Measurements from ENCODE around the gene LCE1E.

The LCE1E gene, protein sequence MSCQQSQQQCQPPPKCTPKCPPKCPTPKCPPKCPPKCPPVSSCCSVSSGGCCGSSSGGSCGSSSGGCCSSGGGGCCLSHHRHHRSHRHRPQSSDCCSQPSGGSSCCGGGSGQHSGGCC

GRCh38 chr1:152786077-152786476, at the start of gene LCE1E:
LCE1E (plus strand) TSS chr1:152786257; CDS start chr1:152787300, 1,043 bp downstream.
- in situ Hi-C loops (cut with HindIII; ENCODE audit: low sequenced_read_pairs), result no loop called here
- no peak for DNase-seq (ENCODE audit: low read depth)
- no peak within 1 kb of the TSS for H3K4me3 ChIP-seq (ENCODE audit: low read depth, low read length)
- TF ChIP-seq CTCF (IDR thresholded peaks at IDR 0.05; ENCODE audit: low read depth, low read length, missing control alignments), result no peak

DNA sequence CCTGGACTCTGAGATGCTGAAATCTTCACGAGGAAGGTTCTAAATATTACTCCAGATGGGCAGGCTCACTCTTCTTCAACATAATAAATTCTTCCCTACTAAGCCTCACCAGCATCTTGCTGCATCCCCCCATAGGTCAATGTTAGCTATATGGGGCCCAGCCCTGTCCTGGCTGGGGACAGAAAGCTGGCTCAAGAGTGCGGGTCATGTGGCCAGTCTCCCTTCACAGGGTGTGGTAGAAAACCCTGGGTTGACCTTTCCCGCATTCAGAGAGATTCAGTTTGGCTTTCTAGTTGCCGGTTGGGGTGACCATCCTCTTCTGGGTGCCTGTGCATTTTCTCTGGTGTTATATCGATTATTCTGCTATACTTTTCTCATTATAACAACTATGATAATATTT, 48.1 kb upstream of the LCE1E start:
- TF ChIP-seq CTCF (IDR thresholded peaks at IDR 0.05; ENCODE audit: low read depth, low read length, missing control alignments), result no peak
- DNase-seq (ENCODE audit: low read depth), result no peak
- H3K4me3 ChIP-seq (ENCODE audit: low read depth, low read length), result no peak overlapping the region
- in situ Hi-C loops (cut with HindIII; ENCODE audit: low sequenced_read_pairs), result no loop called here

DNA sequence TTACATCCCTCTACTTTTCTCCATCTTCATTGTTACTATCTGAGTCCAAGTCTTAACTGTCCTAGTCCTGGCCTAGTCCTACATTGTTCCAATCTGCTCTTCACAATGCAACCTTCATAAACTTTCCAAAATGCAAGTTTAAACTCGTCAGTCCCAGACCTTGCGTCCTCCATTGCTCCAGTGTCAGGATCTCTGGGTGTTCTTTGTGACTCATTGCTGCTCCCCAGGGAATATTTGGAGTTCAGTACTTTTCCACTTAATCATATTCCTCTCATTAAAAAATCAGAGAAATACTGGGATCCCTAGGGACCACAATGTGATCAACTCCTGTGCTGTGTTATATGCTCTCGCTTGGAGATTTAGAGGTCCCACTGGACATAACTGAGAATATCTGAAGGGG, 46.2 kb upstream of the LCE1E start:
- in situ Hi-C loops (cut with HindIII; ENCODE audit: low sequenced_read_pairs), result no loop called here
- no peak for DNase-seq (ENCODE audit: low read depth)
- TF ChIP-seq CTCF (IDR thresholded peaks at IDR 0.05; ENCODE audit: low read depth, low read length, missing control alignments), result no peak
- no peak overlapping the region for H3K4me3 ChIP-seq (ENCODE audit: low read depth, low read length)

DNA sequence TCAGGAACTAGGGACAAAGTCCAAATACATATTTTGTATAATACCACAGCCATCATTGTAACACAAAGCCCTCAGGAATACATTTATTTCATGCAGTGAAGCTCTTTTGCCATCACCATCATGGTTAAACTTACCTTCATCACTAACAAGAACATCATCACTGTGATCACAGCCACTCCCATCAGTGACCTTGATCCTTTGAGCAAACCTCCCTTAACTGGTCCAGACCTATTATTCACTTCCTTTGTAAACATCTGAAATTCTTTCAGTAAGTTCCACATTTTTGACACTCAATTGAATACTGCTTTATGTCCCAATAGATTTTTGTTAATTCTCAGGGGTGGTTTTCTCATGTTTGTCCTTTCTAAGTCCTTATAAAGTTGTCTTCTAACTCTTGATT, 44.4 kb upstream of the LCE1E start:
- in situ Hi-C loops (cut with HindIII; ENCODE audit: low sequenced_read_pairs), result no loop called here
- no peak for DNase-seq (ENCODE audit: low read depth)
- no peak for TF ChIP-seq CTCF (IDR thresholded peaks at IDR 0.05; ENCODE audit: low read depth, low read length, missing control alignments)
- no peak overlapping the region for H3K4me3 ChIP-seq (ENCODE audit: low read depth, low read length)

- in situ Hi-C loops (cut with HindIII; ENCODE audit: low sequenced_read_pairs), result no loop called here
- no peak for DNase-seq (ENCODE audit: low read depth)
- no peak overlapping the region for H3K4me3 ChIP-seq (ENCODE audit: low read depth, low read length)
- no peak for TF ChIP-seq CTCF (IDR thresholded peaks at IDR 0.05; ENCODE audit: low read depth, low read length, missing control alignments)
Measured at GRCh38 chr1:152743371-152744145, 42.5 kb upstream of the LCE1E start.

- no peak overlapping the region for H3K4me3 ChIP-seq (ENCODE audit: low read depth, low read length)
- TF ChIP-seq CTCF (IDR thresholded peaks at IDR 0.05; ENCODE audit: low read depth, low read length, missing control alignments), result no peak
- in situ Hi-C loops (cut with HindIII; ENCODE audit: low sequenced_read_pairs), result no loop called here
- no peak for DNase-seq (ENCODE audit: low read depth)
Measured at GRCh38 chr1:152745289-152745704, 40.8 kb upstream of the LCE1E start.
